ENCODE data around the gene TOR1B.

TOR1B gene

DNA sequence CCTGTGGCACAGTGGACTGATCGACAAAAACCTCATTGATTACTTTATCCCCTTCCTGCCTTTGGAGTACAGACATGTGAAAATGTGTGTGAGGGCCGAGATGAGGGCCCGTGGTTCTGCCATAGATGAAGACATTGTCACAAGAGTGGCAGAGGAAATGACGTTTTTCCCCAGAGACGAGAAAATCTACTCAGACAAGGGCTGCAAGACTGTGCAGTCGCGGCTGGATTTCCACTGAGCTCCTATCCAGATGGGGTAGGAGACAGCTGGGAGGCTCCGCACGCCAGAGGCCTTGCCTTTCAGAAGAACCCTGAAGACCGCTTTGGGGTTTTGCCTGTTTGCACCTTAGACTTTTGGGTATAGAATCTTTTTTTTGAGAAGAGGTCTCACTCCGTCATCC is 6.4 kb downstream of the TOR1B start:
- no peak overlapping the region for H4K8ac ChIP-seq (ENCODE audit: low read depth, low read length)
- no peak overlapping the region for H3K27ac ChIP-seq (replicated peaks; ENCODE audit: low read length)
- no peak for DNase-seq (ENCODE audit: low spot score)
- no peak overlapping the region for H2BK5ac ChIP-seq (ENCODE audit: low read length)
- H2BK15ac ChIP-seq (ENCODE audit: low read length), result no peak overlapping the region
- H4K91ac ChIP-seq (ENCODE audit: low read depth, low read length, poor library complexity), result no peak overlapping the region
- no peak overlapping the region for H2BK120ac ChIP-seq (ENCODE audit: low read depth, low read length)
- H2AFZ ChIP-seq (ENCODE audit: low read length), result no peak overlapping the region
- H3K4ac ChIP-seq (ENCODE audit: low read length), result no peak overlapping the region
- H3K27me3 ChIP-seq (ENCODE audit: control insufficient read depth in 3 of 3, insufficient read depth in 3 of 3, low read depth in 1 of 3, low read length in 3 of 3), result no peaks in the 10 kb centered on the region
- no peaks in the 10 kb centered on the region for H3K4me1 ChIP-seq (ENCODE audit: control insufficient read depth in 2 of 2, insufficient read depth in 1 of 2, low read depth in 1 of 2, low read length in 2 of 2)
- H3K36me3 ChIP-seq (replicated peaks in 1 of 2; ENCODE audit: control insufficient read depth in 2 of 2, insufficient read depth in 2 of 2, low read length in 2 of 2), result peaks cover 23 to 81% of the 10 kb centered on the region in 2 donors
- no peaks in the 10 kb centered on the region for H3K9me3 ChIP-seq (replicated peaks in 1 of 2; ENCODE audit: control insufficient read depth in 2 of 2, insufficient read depth in 1 of 2, low read depth in 1 of 2, low read length in 2 of 2)
- no peak overlapping the region for H3K9ac ChIP-seq (ENCODE audit: low read depth, low read length, poor library complexity)
- no peak overlapping the region for H3K18ac ChIP-seq (ENCODE audit: low read length)
- no CpG with 5 or more reads among the region's 11 CpGs for WGBS, 2 donors (ENCODE audit: extremely low coverage in 2 of 2, insufficient read length in 2 of 2, insufficient replicate concordance in 1 of 2)
- H2AK5ac ChIP-seq (ENCODE audit: low read depth, low read length), result no peak overlapping the region
- H3K14ac ChIP-seq (ENCODE audit: low read length), result no peak overlapping the region
- no peak overlapping the region for H2BK12ac ChIP-seq (ENCODE audit: low read length)
- H3K4me3 ChIP-seq (ENCODE audit: low read length in 2 of 2), result no peak overlapping the region
- no peak overlapping the region for H3K23ac ChIP-seq (ENCODE audit: low read depth, low read length, poor library complexity)
- H3K79me1 ChIP-seq (ENCODE audit: low read depth, low read length), result peaks cover 1% of the 10 kb centered on the region
- no peak overlapping the region for H3K4me2 ChIP-seq (ENCODE audit: insufficient read depth, low read length, poor library complexity, severe bottlenecking)

DNA sequence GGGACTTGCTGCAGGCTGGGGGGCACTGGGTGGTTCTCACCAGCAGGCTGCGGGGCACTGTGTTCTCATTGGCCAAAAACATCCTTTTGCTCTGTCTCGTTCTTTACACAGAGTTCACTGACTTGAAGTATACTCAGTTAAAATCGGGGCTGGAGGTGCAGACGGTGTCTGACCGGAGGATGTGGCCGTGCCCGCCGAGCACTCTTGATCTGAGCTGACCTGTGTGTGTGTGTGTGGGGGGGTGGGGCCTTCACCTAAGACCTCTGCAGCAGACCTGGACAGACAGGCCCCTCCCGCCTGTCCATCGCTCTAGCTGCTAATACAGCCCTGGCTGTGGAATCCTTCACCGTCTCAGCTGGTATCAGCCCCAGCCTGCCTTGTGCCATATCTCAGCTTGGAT is 7.1 kb downstream of the TOR1B start:
- H2BK5ac ChIP-seq (ENCODE audit: low read length), result no peak overlapping the region
- no peak overlapping the region for H3K4ac ChIP-seq (ENCODE audit: low read length)
- H3K4me1 ChIP-seq (ENCODE audit: control insufficient read depth in 2 of 2, insufficient read depth in 1 of 2, low read depth in 1 of 2, low read length in 2 of 2), result no peaks in the 10 kb centered on the region
- no peak overlapping the region for H3K14ac ChIP-seq (ENCODE audit: low read length)
- H3K27me3 ChIP-seq (ENCODE audit: control insufficient read depth in 3 of 3, insufficient read depth in 3 of 3, low read depth in 1 of 3, low read length in 3 of 3), result no peaks in the 10 kb centered on the region
- no peak overlapping the region for H2BK120ac ChIP-seq (ENCODE audit: low read depth, low read length)
- no peak overlapping the region for H2BK12ac ChIP-seq (ENCODE audit: low read length)
- H3K36me3 ChIP-seq (replicated peaks in 1 of 2; ENCODE audit: control insufficient read depth in 2 of 2, insufficient read depth in 2 of 2, low read length in 2 of 2), result peaks cover 26 to 86% of the 10 kb centered on the region in 2 donors
- no peak overlapping the region for H3K4me3 ChIP-seq (ENCODE audit: low read length in 2 of 2)
- H3K4me2 ChIP-seq (ENCODE audit: insufficient read depth, low read length, poor library complexity, severe bottlenecking), result no peak overlapping the region
- H4K91ac ChIP-seq (ENCODE audit: low read depth, low read length, poor library complexity), result no peak overlapping the region
- no peaks in the 10 kb centered on the region for H3K9me3 ChIP-seq (replicated peaks in 1 of 2; ENCODE audit: control insufficient read depth in 2 of 2, insufficient read depth in 1 of 2, low read depth in 1 of 2, low read length in 2 of 2)
- no peak overlapping the region for H2AFZ ChIP-seq (ENCODE audit: low read length)
- H3K79me1 ChIP-seq (ENCODE audit: low read depth, low read length), result peaks cover under 1% of the 10 kb centered on the region
- no peak overlapping the region for H4K8ac ChIP-seq (ENCODE audit: low read depth, low read length)
- H3K23ac ChIP-seq (ENCODE audit: low read depth, low read length, poor library complexity), result no peak overlapping the region
- H3K9ac ChIP-seq (ENCODE audit: low read depth, low read length, poor library complexity), result no peak overlapping the region
- WGBS, 2 donors (ENCODE audit: extremely low coverage in 2 of 2, insufficient read length in 2 of 2, insufficient replicate concordance in 1 of 2), result no CpG with 5 or more reads among the region's 11 CpGs
- no peak for DNase-seq (ENCODE audit: low spot score)
- H3K18ac ChIP-seq (ENCODE audit: low read length), result no peak overlapping the region
- no peak overlapping the region for H3K27ac ChIP-seq (replicated peaks; ENCODE audit: low read length)
- no peak overlapping the region for H2BK15ac ChIP-seq (ENCODE audit: low read length)
- no peak overlapping the region for H2AK5ac ChIP-seq (ENCODE audit: low read depth, low read length)

DNA sequence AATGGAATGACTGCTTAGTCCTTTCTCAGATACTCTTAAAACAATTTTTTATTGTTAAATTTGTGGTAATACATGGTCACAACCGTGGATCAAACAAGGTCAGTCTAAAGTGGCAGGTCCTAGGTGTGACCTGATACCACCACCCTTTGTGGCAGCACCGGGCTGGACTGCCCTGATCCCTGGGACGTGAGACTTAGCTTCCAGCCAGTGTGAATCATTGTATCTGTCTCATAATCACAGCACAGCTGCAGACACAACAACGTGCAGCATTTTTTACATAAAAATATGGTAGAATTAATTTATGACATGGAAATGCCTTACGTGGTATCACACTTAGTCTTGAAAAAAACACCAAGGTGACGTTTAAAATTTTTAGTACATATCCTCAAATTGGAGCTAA is 7.8 kb downstream of the TOR1B start:
- no CpG with 5 or more reads among the region's 6 CpGs for WGBS, 2 donors (ENCODE audit: extremely low coverage in 2 of 2, insufficient read length in 2 of 2, insufficient replicate concordance in 1 of 2)
- no peak overlapping the region for H3K4me2 ChIP-seq (ENCODE audit: insufficient read depth, low read length, poor library complexity, severe bottlenecking)
- H3K23ac ChIP-seq (ENCODE audit: low read depth, low read length, poor library complexity), result no peak overlapping the region
- H2BK120ac ChIP-seq (ENCODE audit: low read depth, low read length), result no peak overlapping the region
- H2BK5ac ChIP-seq (ENCODE audit: low read length), result no peak overlapping the region
- peaks cover 3% of the 10 kb centered on the region for H3K79me1 ChIP-seq (ENCODE audit: low read depth, low read length)
- no peaks in the 10 kb centered on the region for H3K4me1 ChIP-seq (ENCODE audit: control insufficient read depth in 2 of 2, insufficient read depth in 1 of 2, low read depth in 1 of 2, low read length in 2 of 2)
- no peak overlapping the region for H4K8ac ChIP-seq (ENCODE audit: low read depth, low read length)
- no peak overlapping the region for H3K18ac ChIP-seq (ENCODE audit: low read length)
- no peak overlapping the region for H2BK12ac ChIP-seq (ENCODE audit: low read length)
- no peak overlapping the region for H2AFZ ChIP-seq (ENCODE audit: low read length)
- H3K27ac ChIP-seq (replicated peaks; ENCODE audit: low read length), result no peak overlapping the region
- no peak overlapping the region for H3K4me3 ChIP-seq (ENCODE audit: low read length in 2 of 2)
- H4K91ac ChIP-seq (ENCODE audit: low read depth, low read length, poor library complexity), result no peak overlapping the region
- H3K4ac ChIP-seq (ENCODE audit: low read length), result no peak overlapping the region
- no peak overlapping the region for H3K9ac ChIP-seq (ENCODE audit: low read depth, low read length, poor library complexity)
- H2BK15ac ChIP-seq (ENCODE audit: low read length), result no peak overlapping the region
- no peak overlapping the region for H3K14ac ChIP-seq (ENCODE audit: low read length)
- no peak overlapping the region for H2AK5ac ChIP-seq (ENCODE audit: low read depth, low read length)
- no peaks in the 10 kb centered on the region for H3K9me3 ChIP-seq (replicated peaks in 1 of 2; ENCODE audit: control insufficient read depth in 2 of 2, insufficient read depth in 1 of 2, low read depth in 1 of 2, low read length in 2 of 2)
- no peaks in the 10 kb centered on the region for H3K27me3 ChIP-seq (ENCODE audit: control insufficient read depth in 3 of 3, insufficient read depth in 3 of 3, low read depth in 1 of 3, low read length in 3 of 3)
- H3K36me3 ChIP-seq (replicated peaks in 1 of 2; ENCODE audit: control insufficient read depth in 2 of 2, insufficient read depth in 2 of 2, low read length in 2 of 2), result peaks cover 31 to 87% of the 10 kb centered on the region in 2 donors
- DNase-seq (ENCODE audit: low spot score), result no peak

DNA sequence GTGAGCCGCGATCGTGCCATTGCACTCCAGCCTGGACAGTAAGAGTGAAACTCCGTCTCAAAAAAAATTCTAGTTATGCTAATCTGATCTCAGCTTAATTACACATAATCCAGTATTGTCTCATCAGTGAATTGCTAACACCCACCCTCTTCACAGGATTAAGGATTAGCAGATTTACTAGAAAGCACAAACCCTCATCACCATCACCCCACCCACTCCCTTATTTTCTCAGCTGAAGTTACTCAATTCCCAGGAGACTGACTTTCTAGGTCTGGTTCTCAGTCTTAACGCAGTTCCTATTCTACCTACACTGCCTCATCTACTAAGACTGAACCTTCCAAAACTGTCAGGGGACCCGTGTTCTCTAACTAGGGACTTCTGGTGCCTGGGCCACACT is 9.0 kb downstream of the TOR1B start:
- Histone ChIP-seq H2AFZ (ENCODE audit: low read length) (no peak overlapping the region), H3K4ac (ENCODE audit: low read length) (no peak overlapping the region), H3K9ac (ENCODE audit: low read depth, low read length, poor library complexity) (no peak overlapping the region), H2BK120ac (ENCODE audit: low read depth, low read length) (no peak overlapping the region), H3K9me3 (replicated peaks in 1 of 2; ENCODE audit: control insufficient read depth in 2 of 2, insufficient read depth in 1 of 2, low read depth in 1 of 2, low read length in 2 of 2) (no peaks in the 10 kb centered on the region), H3K27ac (replicated peaks; ENCODE audit: low read length) (no peak overlapping the region), H3K27me3 (ENCODE audit: control insufficient read depth in 3 of 3, insufficient read depth in 3 of 3, low read depth in 1 of 3, low read length in 3 of 3) (no peaks in the 10 kb centered on the region), H3K36me3 (replicated peaks in 1 of 2; ENCODE audit: control insufficient read depth in 2 of 2, insufficient read depth in 2 of 2, low read length in 2 of 2) (peaks cover 39 to 91% of the 10 kb centered on the region in 2 donors), H3K4me3 (ENCODE audit: low read length in 2 of 2) (no peak overlapping the region), H4K91ac (ENCODE audit: low read depth, low read length, poor library complexity) (no peak overlapping the region), H2AK5ac (ENCODE audit: low read depth, low read length) (no peak overlapping the region), H3K4me1 (ENCODE audit: control insufficient read depth in 2 of 2, insufficient read depth in 1 of 2, low read depth in 1 of 2, low read length in 2 of 2) (no peaks in the 10 kb centered on the region), H2BK5ac (ENCODE audit: low read length) (no peak overlapping the region), H3K4me2 (ENCODE audit: insufficient read depth, low read length, poor library complexity, severe bottlenecking) (no peak overlapping the region), H3K79me1 (ENCODE audit: low read depth, low read length) (peaks cover 3% of the 10 kb centered on the region), H2BK15ac (ENCODE audit: low read length) (no peak overlapping the region), H3K14ac (ENCODE audit: low read length) (no peak overlapping the region), H2BK12ac (ENCODE audit: low read length) (no peak overlapping the region), H3K18ac (ENCODE audit: low read length) (no peak overlapping the region), H3K23ac (ENCODE audit: low read depth, low read length, poor library complexity) (no peak overlapping the region), H4K8ac (ENCODE audit: low read depth, low read length) (no peak overlapping the region)
- DNase-seq (ENCODE audit: low spot score), result no peak
- no CpG with 5 or more reads among the region's 6 CpGs for WGBS, 2 donors (ENCODE audit: extremely low coverage in 2 of 2, insufficient read length in 2 of 2, insufficient replicate concordance in 1 of 2)

Data from neuronal stem cell (in vitro differentiated cells).